PC-9 (cell line): ENCODE data around the gene HSPA12B. TPM values are rescaled to one million over a fixed set of nuclear protein-coding genes. Genes with fewer than 3 reads are reported as not detected.

Experiments used
- BruUV-seq: library from RNA; stranded (reverse); fragments of 400-500 nt; replicated peaks from 2 replicates; lab custom pipeline; 2021; lab: Mats Ljungman, UMichigan
- CTCF ChIA-PET: fragments of 300-600 bp; sonication (Branson Sonifier 250); formaldehyde crosslinking; loops from one replicate; lab custom pipeline; 2022; ENCODE audit warnings: antibody characterized with exemption; lab: Charles Lee
- POLR2A ChIA-PET: fragments of 300-600 bp; sonication (Branson Sonifier 250); formaldehyde crosslinking; loops from one replicate; lab custom pipeline; 2022; ENCODE audit warnings: antibody characterized with exemption; ENCODE audit not compliant: unreplicated experiment; lab: Charles Lee
- DNase-seq, 2 experiments: peaks; one replicate each; pipeline versions ENCODE4 v3.0.0 to v3.0.0-alpha.2; 2015 to 2022; ENCODE audit warnings: mixed read lengths in 1 of 2
- H2AFZ ChIP-seq: fragments of 200-600 bp; sonication (generic); 2 replicates; pipeline ENCODE4 v1.8.1; 2017; ENCODE audit warnings: antibody characterized with exemption
- H3F3A ChIP-seq: fragments of 200-600 bp; sonication (generic); 2 replicates; pipeline ENCODE4 v1.8.1; 2017; ENCODE audit warnings: antibody characterized with exemption, mild to moderate bottlenecking, low read depth; ENCODE audit not compliant: insufficient read depth
- H3K27ac ChIP-seq: fragments of 200-600 bp; sonication (generic); 2 replicates; pipeline ENCODE4 v1.6.1; 2016; ENCODE audit warnings: mixed run types
- H3K27me3 ChIP-seq: fragments of 200-600 bp; sonication (generic); 2 replicates; pipeline ENCODE4 v1.6.1; 2016; ENCODE audit warnings: low read depth, mixed run types; ENCODE audit not compliant: insufficient read depth
- H3K36me3 ChIP-seq: fragments of 200-600 bp; sonication (generic); 2 replicates; pipeline ENCODE4 v1.6.1; 2016; ENCODE audit warnings: low read depth, mixed run types
- H3K4me1 ChIP-seq: fragments of 200-600 bp; sonication (generic); replicated peaks from 2 replicates; pipeline ENCODE4 v1.6.1; 2016; ENCODE audit warnings: mixed run types; ENCODE audit not compliant: insufficient read depth
- H3K4me2 ChIP-seq: fragments of 200-600 bp; sonication (generic); 2 replicates; pipeline ENCODE4 v1.6.1; 2017; ENCODE audit warnings: mixed run types
- H3K4me3 ChIP-seq: fragments of 200-600 bp; sonication (generic); 2 replicates; pipeline ENCODE4 v1.6.1; 2016; ENCODE audit warnings: mixed run types
- H3K79me2 ChIP-seq: fragments of 200-600 bp; sonication (generic); 2 replicates; pipeline ENCODE4 v1.6.1; 2017; ENCODE audit warnings: low read depth, mixed run types
- H3K9me2 ChIP-seq: fragments of 200-600 bp; sonication (generic); 2 replicates; pipeline ENCODE4 v1.8.1; 2017; ENCODE audit warnings: mild to moderate bottlenecking; ENCODE audit not compliant: insufficient read depth
- H3K9me3 ChIP-seq: fragments of 200-600 bp; sonication (generic); 2 replicates; pipeline ENCODE4 v1.8.1; 2016; ENCODE audit warnings: low read depth; ENCODE audit not compliant: insufficient read depth
- H4K20me1 ChIP-seq: fragments of 200-600 bp; sonication (generic); 2 replicates; pipeline ENCODE4 v1.8.1; 2017; ENCODE audit not compliant: insufficient read depth
- CTCF ChIP-seq: fragments of 200-600 bp; sonication (generic); conservative IDR thresholded peaks from 2 replicates; pipeline ENCODE4 v1.6.1; 2017; ENCODE audit warnings: mixed run types, antibody characterized with exemption, mild to moderate bottlenecking, moderate library complexity
- EZH2 ChIP-seq: fragments of 200-600 bp; sonication (generic); IDR thresholded peaks from 2 replicates; pipeline ENCODE4 v1.8.0; 2017; ENCODE audit warnings: antibody characterized with exemption, low read depth
- intact Hi-C: fragments of 100-400 bp; cut with micrococcal nuclease; formaldehyde crosslinking; loops from one replicate; pipeline ENCODE4 v1.10.0; 2022; ENCODE audit not compliant: unreplicated experiment
- total RNA-seq: library from RNA; stranded (reverse); gene quantifications from 2 replicates; pipeline ENCODE4 v1.2.3, GENCODE V29; 2021

The HSPA12B gene
- total RNA-seq, 1 experiment from 2014 or later, result not detected

- Histone ChIP-seq H3K9me3 (no peaks in the 10 kb centered on the region), H3K4me1 (no peaks in the 10 kb centered on the region), H3K27ac (no peak overlapping the region), H3K9me2 (no peaks in the 10 kb centered on the region), H3K36me3 (no peaks in the 10 kb centered on the region), H3K79me2 (no peaks in the 10 kb centered on the region), H2AFZ (no peak overlapping the region), H4K20me1 (no peaks in the 10 kb centered on the region; the same call in 1 of the 2 replicates), H3F3A (no peaks in the 10 kb centered on the region), H3K4me2 (no peak overlapping the region), H3K27me3 (no peaks in the 10 kb centered on the region), H3K4me3 (no peak overlapping the region)
- no TSS peak for BruUV-seq
- intact Hi-C loops, result no loop called here
- POLR2A ChIA-PET, result no interaction called here
- DNase-seq, result no peak
- TF ChIP-seq CTCF, result no peak
- no peak for TF ChIP-seq EZH2
- CTCF ChIA-PET, result no interaction called here
These were observed 26.1 kb downstream of the HSPA12B start for GRCh38 chr20:3758566-3758965.

GRCh38 chr20:3759316-3759823, 26.9 kb downstream of the HSPA12B start:
- no peaks in the 10 kb centered on the region for H3F3A ChIP-seq
- H3K27me3 ChIP-seq, result no peaks in the 10 kb centered on the region
- no peaks in the 10 kb centered on the region for H3K9me2 ChIP-seq
- no peaks in the 10 kb centered on the region; the same call in 1 of the 2 replicates for H4K20me1 ChIP-seq
- no peaks in the 10 kb centered on the region for H3K9me3 ChIP-seq
- H3K4me2 ChIP-seq, result no peak overlapping the region
- no peak overlapping the region for H2AFZ ChIP-seq
- no peaks in the 10 kb centered on the region for H3K36me3 ChIP-seq
- no peak for DNase-seq
- POLR2A ChIA-PET, result no interaction called here
- no peaks in the 10 kb centered on the region for H3K4me1 ChIP-seq
- BruUV-seq, result no TSS peak
- TF ChIP-seq CTCF, result no peak
- TF ChIP-seq EZH2, result no peak
- CTCF ChIA-PET, result no interaction called here
- intact Hi-C loops, result no loop called here
- H3K4me3 ChIP-seq, result no peak overlapping the region
- no peaks in the 10 kb centered on the region for H3K79me2 ChIP-seq
- no peak overlapping the region for H3K27ac ChIP-seq

GRCh38 chr20:3759884-3760283, 27.4 kb downstream of the HSPA12B start:
- DNase-seq, result no peak
- intact Hi-C loops, result no loop called here
- H3K27me3 ChIP-seq, result no peaks in the 10 kb centered on the region
- H3K4me3 ChIP-seq, result no peak overlapping the region
- POLR2A ChIA-PET, result interaction anchor here (0.6 kb wide), 1 partner anchor 15 kb away, joined by 19 read pairs; no protein-coding TSS in a partner anchor
- no TSS peak for BruUV-seq
- no peak overlapping the region for H2AFZ ChIP-seq
- no peaks in the 10 kb centered on the region for H3K9me3 ChIP-seq
- H3K27ac ChIP-seq, result no peak overlapping the region
- H3K4me1 ChIP-seq, result no peaks in the 10 kb centered on the region
- CTCF ChIA-PET, result no interaction called here
- H4K20me1 ChIP-seq, result no peaks in the 10 kb centered on the region; the same call in 1 of the 2 replicates
- no peaks in the 10 kb centered on the region for H3K79me2 ChIP-seq
- H3F3A ChIP-seq, result no peaks in the 10 kb centered on the region
- TF ChIP-seq EZH2 (no peak), CTCF (no peak)
- H3K4me2 ChIP-seq, result no peak overlapping the region
- H3K36me3 ChIP-seq, result no peaks in the 10 kb centered on the region
- H3K9me2 ChIP-seq, result no peaks in the 10 kb centered on the region
